NCI-H446 treated with DMSO at 0.1 percent for 48 hours (cell line): ENCODE measurements around the gene DYNLT1.
"Not testable (repeated sequence)": the region's sequence is repeated elsewhere in the genome, so short reads cannot be mapped to it uniquely, and the experiment has no call there.

ENCODE experiments used
- DNase-seq: peaks from one replicate; lab custom pipeline; 2025; lab: John Stamatoyannopoulos, UW

DYNLT1 gene

GRCh38 chr6:158621694-158622544, 22.6 kb downstream of the DYNLT1 start:
- DNase-seq, result no peak

- no peak for DNase-seq
Observed at GRCh38 chr6:158620963-158621693, 23.4 kb downstream of the DYNLT1 start.

DNA sequence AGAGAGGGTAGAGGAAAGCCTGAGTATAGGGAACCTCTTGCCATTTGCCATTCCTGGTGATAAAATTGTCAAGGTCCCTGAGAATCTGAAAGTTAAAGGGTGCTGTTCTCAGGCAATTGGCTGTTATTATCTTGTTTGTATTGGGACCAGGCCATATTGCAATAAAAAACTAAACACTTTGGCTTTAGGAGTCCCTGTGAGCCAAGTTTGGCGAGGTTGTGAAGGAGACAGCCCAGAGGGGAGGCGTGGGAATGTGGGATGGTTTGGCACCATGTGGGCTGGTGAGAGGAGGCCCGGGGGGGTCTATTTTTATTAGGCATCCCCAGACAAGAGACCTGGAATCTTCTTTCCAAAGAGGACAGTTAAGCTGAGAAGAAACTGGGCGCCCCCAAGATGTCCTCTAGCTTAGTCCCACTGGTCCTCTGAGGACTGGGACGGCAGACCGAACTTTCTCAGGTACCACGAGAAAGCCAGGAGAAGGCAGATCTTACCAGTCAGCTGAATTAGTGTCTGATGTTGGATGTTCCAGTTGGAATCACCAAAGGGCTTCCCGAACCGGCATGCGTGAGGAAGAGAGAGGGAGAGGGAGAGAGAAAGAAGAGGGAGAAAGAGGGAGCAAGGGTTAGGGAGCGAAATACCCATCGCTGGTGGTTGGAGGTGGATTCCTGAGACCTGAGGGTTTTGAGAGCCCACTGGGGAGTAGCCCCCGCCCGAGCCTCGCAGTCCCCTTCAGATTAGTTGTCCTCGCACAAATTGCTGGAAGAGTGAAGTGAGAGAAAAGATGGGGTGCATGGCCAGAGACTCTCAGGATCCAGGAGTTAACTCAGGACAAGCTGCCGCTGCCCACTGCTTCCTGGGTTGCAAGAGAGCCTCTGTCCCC, 24.4 kb downstream of the DYNLT1 start:
- DNase-seq, result no peak

GRCh38 chr6:158618289-158618688, 26.3 kb downstream of the DYNLT1 start:
- DNase-seq, result not testable (repeated sequence)

DNA sequence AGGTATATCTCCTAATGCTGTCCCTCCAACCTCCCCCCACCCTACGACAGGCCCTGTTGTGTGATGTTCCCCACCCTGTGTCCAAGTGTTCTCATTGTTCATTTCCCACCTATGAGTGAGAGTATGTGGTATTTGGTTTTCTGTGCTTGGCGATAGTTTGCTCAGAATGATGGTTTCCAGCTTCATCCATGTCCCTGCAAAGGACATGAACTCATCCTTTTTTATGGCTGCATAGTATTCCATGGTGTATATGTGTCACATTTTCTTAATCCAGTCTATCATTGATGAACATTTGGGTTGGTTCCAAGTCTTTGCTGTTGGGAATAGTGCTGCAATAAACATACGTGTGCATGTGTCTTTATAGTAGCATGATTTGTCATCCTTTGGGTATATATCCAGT, 29.9 kb downstream of the DYNLT1 start:
- not testable (repeated sequence) for DNase-seq

- no peak for DNase-seq
Observed at GRCh38 chr6:158611541-158612370, 32.8 kb downstream of the DYNLT1 start.

DNA sequence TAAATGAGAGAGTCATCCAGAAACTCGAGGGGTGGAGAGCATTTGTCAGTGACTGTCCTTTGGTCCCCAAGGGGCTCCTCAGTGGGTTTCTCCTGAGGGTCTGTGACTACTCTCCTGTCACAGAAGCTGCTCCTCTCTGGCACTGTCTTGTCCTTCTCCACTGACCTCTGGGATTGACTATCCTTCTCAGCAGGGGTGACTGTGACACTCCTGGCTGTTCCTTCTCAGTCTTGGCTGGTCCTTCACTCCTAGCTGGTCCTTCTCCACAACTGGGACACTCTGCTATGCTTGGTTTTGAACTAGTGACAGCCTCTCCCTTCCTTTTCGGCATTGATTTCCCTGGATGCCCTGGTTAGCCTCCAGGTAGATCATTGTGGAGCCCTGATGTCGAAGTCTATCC, 33.5 kb downstream of the DYNLT1 start:
- no peak for DNase-seq

GRCh38 chr6:158610319-158610968, 34.1 kb downstream of the DYNLT1 start:
- no peak for DNase-seq

DNA sequence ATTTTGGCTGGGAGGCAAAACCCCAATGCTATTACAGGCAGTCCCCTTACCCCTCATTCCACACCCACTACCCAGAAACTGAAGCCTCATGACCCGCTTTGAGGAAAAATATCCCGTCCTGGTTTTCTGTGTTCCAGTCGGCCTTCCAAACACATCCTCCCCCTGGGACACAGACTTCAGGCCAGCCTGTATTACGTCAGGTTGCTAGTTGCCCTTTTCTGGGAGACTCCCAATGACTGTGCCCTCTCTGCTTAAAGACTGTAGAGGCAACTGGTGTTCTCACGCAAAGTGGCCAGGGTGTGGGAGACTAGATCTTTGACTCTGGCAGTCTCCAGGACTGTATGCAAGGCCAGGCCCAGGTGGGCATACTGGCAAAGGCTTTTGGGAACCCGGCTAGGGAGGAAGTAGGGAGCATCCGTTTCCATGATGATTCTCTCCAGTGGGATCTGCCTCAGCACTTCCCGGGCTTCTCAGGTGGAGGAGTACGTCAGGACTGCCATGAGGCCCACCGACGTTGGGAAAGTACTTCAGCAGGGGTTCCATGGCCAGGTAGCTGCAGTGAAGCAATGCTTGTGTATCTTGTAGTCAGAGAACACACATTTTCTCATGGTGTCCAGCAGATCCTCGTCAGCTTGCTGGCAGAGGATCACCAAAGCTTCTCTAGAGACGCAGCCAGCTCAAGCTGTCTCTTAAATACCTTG, 34.9 kb downstream of the DYNLT1 start:
- no peak for DNase-seq

DNA sequence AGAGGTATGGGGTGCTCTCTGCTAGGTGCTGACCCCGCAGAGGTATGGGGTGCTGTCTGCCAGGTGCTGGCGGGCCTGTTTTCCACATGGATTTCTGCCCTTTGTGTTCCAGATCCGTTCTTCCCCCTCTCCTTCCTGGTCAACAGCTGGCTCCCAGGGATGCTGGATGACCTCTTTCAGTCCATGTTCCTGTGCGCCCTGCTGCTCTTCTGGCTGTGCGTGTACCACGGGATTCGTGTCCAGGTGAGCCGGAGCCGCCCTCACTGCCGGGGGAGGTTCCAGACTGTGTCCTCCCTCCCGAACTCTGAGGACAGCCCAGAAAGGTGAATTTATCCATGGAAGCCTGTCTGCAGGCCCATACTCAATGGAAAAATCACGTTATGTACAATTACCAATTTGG, 36.3 kb downstream of the DYNLT1 start:
- DNase-seq, result no peak

DNA sequence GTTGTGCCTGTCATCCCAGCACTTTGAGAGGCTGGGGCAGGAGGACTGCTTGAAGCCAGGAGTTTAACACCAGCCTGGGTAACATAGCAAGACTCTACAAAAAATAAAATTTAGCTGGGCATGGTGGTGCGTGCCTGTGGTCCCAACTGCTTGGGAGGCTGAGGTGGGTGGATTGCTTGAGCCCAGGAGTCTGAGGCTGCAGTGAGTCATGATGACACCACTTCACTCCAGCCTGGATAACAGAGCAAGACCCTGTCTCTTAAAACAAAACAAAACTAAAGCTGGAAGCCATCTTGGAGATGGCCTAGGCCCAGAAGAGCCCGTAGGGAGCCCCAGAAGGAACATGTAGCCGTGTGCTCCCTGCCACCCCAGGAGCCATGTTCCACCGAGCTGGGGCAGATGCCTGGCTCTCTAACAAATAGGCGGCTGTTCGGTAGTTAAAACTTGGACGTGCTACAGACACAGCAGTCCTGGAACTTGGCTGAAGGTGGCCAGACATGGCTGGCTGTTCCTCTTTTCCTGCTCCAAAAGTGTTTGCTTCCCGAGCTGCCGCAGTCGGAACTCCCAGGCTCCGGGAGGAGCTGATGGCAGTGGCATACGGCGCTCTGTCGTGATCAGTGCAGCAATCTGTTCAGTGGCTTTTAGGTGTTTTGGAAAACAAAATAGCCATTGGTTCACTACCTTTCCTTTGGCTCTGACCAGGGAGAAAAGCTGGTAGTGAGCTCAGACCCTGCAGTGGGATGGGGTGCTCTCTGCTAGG, 37.0 kb downstream of the DYNLT1 start:
- DNase-seq, result peak; percentile 56

DNA sequence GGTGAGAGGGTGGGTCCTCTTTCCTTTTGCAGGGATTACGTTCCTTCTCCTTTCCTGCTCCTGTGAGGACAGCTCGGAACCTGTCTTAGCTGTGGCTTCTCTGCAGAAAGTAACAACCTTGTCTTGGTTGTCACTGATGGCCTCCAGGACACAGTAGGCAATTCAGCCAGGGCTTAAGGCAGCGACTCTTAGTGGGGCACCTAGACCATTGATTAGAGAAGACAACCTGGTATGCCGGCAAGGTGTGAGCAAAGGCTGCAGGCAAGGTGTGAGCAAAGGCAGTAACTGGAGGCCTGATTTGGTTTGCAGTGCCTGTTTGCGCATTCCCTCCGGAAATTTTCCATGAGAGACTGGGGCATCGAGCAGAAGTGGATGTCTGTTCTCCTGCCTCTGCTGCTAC, 37.6 kb downstream of the DYNLT1 start:
- DNase-seq, result no peak

DNA sequence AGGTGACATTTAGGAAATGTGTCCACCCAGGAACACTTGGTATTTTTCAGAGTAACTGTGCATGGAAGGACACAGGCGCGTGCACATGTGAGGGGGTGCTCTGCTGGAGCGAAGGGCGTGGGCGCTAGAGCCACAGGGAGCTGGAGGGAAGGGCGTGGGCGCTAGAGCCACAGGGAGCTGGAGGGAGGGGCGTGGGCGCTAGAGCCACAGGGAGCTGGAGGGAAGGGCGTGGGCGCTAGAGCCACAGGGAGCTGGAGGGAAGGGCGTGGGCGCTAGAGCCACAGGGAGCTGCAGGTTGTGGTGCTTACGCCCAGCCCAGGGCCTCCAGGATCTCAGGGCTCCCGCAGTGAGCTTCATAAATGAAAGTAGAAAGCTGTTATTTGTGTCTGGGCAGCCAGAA, 38.5 kb downstream of the DYNLT1 start:
- DNase-seq, result not testable (repeated sequence)

GRCh38 chr6:158605266-158605878, 39.2 kb downstream of the DYNLT1 start:
- peak; percentile 43 for DNase-seq

DNA sequence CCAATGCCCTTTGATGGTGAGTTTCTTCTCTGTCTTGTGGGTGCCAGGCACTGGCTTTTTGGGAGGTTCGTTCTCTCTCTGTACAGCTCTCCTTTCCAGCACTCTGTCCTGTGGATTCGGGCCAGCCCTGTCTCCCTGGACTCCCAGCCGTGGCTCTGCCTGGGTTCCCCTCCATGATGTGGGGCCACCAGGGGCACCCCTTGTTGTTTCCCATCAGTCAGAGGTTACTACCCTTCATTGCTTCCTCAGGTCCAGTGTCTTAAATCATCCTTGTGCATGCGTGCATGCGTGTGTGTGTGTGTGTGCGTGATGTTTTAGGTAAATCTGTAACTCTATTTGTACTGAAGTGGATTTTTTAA, 40.5 kb downstream of the DYNLT1 start:
- no peak for DNase-seq

DNA sequence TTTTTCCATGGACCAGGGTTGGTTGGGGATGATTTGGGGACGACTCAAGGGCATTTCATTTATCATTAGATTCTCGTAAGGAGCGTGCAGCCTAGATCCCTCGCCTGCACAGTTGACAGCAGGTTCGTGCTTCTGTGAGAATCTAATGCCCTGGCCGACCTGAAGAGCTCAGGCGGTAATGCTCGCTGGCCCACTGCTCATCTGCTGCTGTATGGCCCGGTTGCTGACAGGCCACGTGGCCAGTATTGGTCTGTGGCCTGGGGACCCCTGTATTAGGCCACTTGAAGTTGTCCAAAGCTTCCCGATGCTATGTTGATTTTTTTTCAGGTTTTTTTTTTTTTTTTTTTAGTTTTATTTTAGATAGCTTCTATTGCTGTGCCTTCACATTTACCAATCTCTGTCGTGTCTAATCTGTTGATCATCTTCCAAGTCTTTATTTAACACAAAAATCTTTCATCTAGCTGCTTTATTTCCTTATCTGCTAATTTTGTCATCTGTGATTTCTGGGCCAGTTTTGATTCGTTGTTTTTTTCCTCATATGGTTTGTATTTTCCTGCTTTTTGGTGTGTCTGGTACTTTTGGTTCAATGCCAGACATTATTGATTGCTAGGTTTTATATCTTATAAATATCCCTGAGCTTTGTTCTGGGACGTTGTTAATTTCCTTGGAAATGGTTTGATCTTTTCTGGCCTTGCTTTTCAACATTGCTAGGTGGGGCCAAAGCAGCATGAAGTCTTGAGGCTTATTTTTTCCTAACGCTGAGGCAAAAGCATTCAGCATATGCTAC, 41.1 kb downstream of the DYNLT1 start:
- no peak for DNase-seq

- DNase-seq, result no peak
Observed at GRCh38 chr6:158599635-158600034, 44.9 kb downstream of the DYNLT1 start.

- DNase-seq, result no peak
Observed at GRCh38 chr6:158597565-158597964, 47.0 kb downstream of the DYNLT1 start.
